ENCODE results near the gene L3MBTL2.
A peak's percentile ranks its signal among the peaks of the same experiment; 100 is the strongest.

Gene L3MBTL2

DNA sequence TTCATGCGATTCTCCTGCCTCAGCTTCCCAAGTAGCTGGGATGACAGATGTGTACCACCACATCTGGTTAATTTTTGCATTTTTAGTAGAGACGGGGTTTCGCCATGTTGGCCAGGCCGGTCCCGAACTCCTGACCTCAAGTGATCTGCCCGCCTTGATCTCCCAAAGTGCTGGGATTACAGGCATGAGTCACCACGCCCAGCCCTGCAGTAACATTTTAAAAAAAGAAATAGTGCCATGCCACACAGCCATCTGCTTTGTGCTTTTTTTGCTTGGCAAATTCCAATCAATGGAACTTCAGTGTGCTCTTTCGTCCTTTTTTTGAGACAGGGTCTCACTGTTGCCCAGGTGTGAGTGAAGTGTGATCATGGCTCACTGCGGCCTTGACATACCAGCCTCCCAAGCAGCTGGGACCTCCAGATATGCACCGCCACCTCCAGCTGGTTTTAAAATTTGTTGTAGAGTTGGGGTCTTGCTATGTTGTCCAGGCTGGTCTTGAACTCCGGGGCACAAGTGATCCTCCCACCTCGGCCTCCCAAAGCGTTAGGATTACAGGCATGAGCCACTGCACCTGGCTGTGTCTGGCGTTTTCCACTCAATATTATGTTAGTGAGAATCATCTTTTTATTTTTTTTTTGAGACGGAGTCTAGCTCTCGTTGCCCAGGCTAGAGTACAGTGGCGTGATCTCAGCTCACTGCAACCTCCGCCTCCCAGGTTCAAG lies 37.4 kb downstream of the L3MBTL2 start:
- Histone ChIP-seq H3K23ac (ENCODE audit: low read depth, low read length, poor library complexity) (no peak overlapping the region), H3K4me1 (ENCODE audit: control insufficient read depth in 2 of 2, insufficient read depth in 1 of 2, low read depth in 1 of 2, low read length in 2 of 2) (peaks cover 4 to 13% of the 10 kb centered on the region in 2 donors), H3K9me3 (replicated peaks in 1 of 2; ENCODE audit: control insufficient read depth in 2 of 2, insufficient read depth in 1 of 2, low read depth in 1 of 2, low read length in 2 of 2) (no peaks in the 10 kb centered on the region), H2BK15ac (ENCODE audit: low read length) (no peak overlapping the region), H3K79me1 (ENCODE audit: low read depth, low read length) (no peaks in the 10 kb centered on the region), H3K14ac (ENCODE audit: low read length) (peak overlapping the region; percentile 38), H3K4me3 (ENCODE audit: low read length in 2 of 2) (no peak overlapping the region), H3K27ac (replicated peaks; ENCODE audit: low read length) (no peak overlapping the region), H2AFZ (ENCODE audit: low read length) (no peak overlapping the region), H2BK5ac (ENCODE audit: low read length) (no peak overlapping the region), H2BK120ac (ENCODE audit: low read depth, low read length) (no peak overlapping the region), H3K36me3 (replicated peaks in 1 of 2; ENCODE audit: control insufficient read depth in 2 of 2, insufficient read depth in 2 of 2, low read length in 2 of 2) (peaks cover 15 to 29% of the 10 kb centered on the region in 2 donors), H2BK12ac (ENCODE audit: low read length) (no peak overlapping the region), H3K9ac (ENCODE audit: low read depth, low read length, poor library complexity) (no peak overlapping the region), H4K8ac (ENCODE audit: low read depth, low read length) (no peak overlapping the region), H3K27me3 (ENCODE audit: control insufficient read depth in 3 of 3, insufficient read depth in 3 of 3, low read depth in 1 of 3, low read length in 3 of 3) (peaks cover 0 to 4% (median 0%) of the 10 kb centered on the region in 3 experiments), H3K4ac (ENCODE audit: low read length) (no peak overlapping the region), H4K91ac (ENCODE audit: low read depth, low read length, poor library complexity) (no peak overlapping the region), H3K4me2 (ENCODE audit: insufficient read depth, low read length, poor library complexity, severe bottlenecking) (no peak overlapping the region), H2AK5ac (ENCODE audit: low read depth, low read length) (no peak overlapping the region), H3K18ac (ENCODE audit: low read length) (no peak overlapping the region)
- no CpG with 5 or more reads among the region's 18 CpGs for WGBS, 2 donors (ENCODE audit: extremely low coverage in 2 of 2, insufficient read length in 2 of 2, insufficient replicate concordance in 1 of 2)
- DNase-seq (ENCODE audit: low spot score), result no peak

GRCh38 chr22:41243361-41243760 lies 38.2 kb downstream of the L3MBTL2 start:
- Histone ChIP-seq H3K36me3 (replicated peaks in 1 of 2; ENCODE audit: control insufficient read depth in 2 of 2, insufficient read depth in 2 of 2, low read length in 2 of 2) (peaks cover 23 to 37% of the 10 kb centered on the region in 2 donors), H3K4me2 (ENCODE audit: insufficient read depth, low read length, poor library complexity, severe bottlenecking) (no peak overlapping the region), H3K9me3 (replicated peaks in 1 of 2; ENCODE audit: control insufficient read depth in 2 of 2, insufficient read depth in 1 of 2, low read depth in 1 of 2, low read length in 2 of 2) (no peaks in the 10 kb centered on the region), H4K91ac (ENCODE audit: low read depth, low read length, poor library complexity) (no peak overlapping the region), H2BK12ac (ENCODE audit: low read length) (no peak overlapping the region), H2BK120ac (ENCODE audit: low read depth, low read length) (no peak overlapping the region), H3K27ac (replicated peaks; ENCODE audit: low read length) (no peak overlapping the region), H2BK15ac (ENCODE audit: low read length) (no peak overlapping the region), H3K18ac (ENCODE audit: low read length) (no peak overlapping the region), H3K4me1 (ENCODE audit: control insufficient read depth in 2 of 2, insufficient read depth in 1 of 2, low read depth in 1 of 2, low read length in 2 of 2) (peaks cover 4 to 7% of the 10 kb centered on the region in 2 donors), H3K9ac (ENCODE audit: low read depth, low read length, poor library complexity) (no peak overlapping the region), H2BK5ac (ENCODE audit: low read length) (no peak overlapping the region), H4K8ac (ENCODE audit: low read depth, low read length) (no peak overlapping the region), H2AFZ (ENCODE audit: low read length) (no peak overlapping the region), H3K4ac (ENCODE audit: low read length) (no peak overlapping the region), H3K4me3 (ENCODE audit: low read length in 2 of 2) (no peak overlapping the region), H3K14ac (ENCODE audit: low read length) (no peak overlapping the region), H2AK5ac (ENCODE audit: low read depth, low read length) (no peak overlapping the region), H3K79me1 (ENCODE audit: low read depth, low read length) (peaks cover 3% of the 10 kb centered on the region), H3K23ac (ENCODE audit: low read depth, low read length, poor library complexity) (no peak overlapping the region), H3K27me3 (ENCODE audit: control insufficient read depth in 3 of 3, insufficient read depth in 3 of 3, low read depth in 1 of 3, low read length in 3 of 3) (peaks cover 0 to 4% (median 0%) of the 10 kb centered on the region in 3 experiments)
- no CpG with 5 or more reads among the region's 6 CpGs for WGBS, 2 donors (ENCODE audit: extremely low coverage in 2 of 2, insufficient read length in 2 of 2, insufficient replicate concordance in 1 of 2)
- DNase-seq (ENCODE audit: low spot score), result no peak

DNA sequence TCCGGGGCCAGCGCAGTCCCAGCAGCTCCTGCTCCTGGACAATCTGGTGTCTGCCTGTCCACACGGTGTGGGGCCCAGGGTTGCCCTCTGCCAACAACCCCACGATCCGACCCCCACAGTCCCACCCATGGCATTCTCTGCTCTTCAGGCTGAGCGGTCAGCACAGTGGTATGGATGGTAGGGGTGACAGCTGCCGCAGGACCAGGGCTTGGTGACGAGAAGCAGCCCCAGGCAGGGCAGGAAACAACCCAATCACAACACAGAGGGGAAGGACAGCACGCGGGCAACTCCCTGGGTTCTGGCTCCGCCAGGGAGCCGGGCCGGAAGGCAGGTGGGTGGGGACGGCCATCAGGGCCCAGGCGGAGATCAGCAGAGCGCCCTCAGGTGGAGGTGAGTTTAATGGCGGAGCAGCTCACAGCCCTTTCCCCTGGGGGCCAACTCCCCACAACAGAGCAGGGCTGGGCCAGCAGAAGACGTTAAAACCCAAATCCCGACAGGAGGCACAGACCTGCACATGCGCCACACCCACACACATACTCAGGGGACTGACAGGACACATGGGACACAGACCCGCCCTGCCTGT lies 40.9 kb downstream of the L3MBTL2 start:
- H3K23ac ChIP-seq (ENCODE audit: low read depth, low read length, poor library complexity), result peak overlapping the region; percentile 34
- no peak overlapping the region for H3K4me3 ChIP-seq (ENCODE audit: low read length in 2 of 2)
- H3K18ac ChIP-seq (ENCODE audit: low read length), result no peak overlapping the region
- no peak overlapping the region for H3K4me2 ChIP-seq (ENCODE audit: insufficient read depth, low read length, poor library complexity, severe bottlenecking)
- no peak overlapping the region for H4K8ac ChIP-seq (ENCODE audit: low read depth, low read length)
- H2BK5ac ChIP-seq (ENCODE audit: low read length), result peak overlapping the region; percentile 78
- H3K9ac ChIP-seq (ENCODE audit: low read depth, low read length, poor library complexity), result no peak overlapping the region
- no peak for DNase-seq (ENCODE audit: low spot score)
- H2BK12ac ChIP-seq (ENCODE audit: low read length), result no peak overlapping the region
- no peak overlapping the region for H2AFZ ChIP-seq (ENCODE audit: low read length)
- peaks cover 0 to 2% of the 10 kb centered on the region in 2 donors for H3K4me1 ChIP-seq (ENCODE audit: control insufficient read depth in 2 of 2, insufficient read depth in 1 of 2, low read depth in 1 of 2, low read length in 2 of 2)
- H4K91ac ChIP-seq (ENCODE audit: low read depth, low read length, poor library complexity), result no peak overlapping the region
- H2BK120ac ChIP-seq (ENCODE audit: low read depth, low read length), result peak overlapping the region; percentile 67
- no peak overlapping the region for H2BK15ac ChIP-seq (ENCODE audit: low read length)
- H3K4ac ChIP-seq (ENCODE audit: low read length), result no peak overlapping the region
- no peak overlapping the region for H2AK5ac ChIP-seq (ENCODE audit: low read depth, low read length)
- no peaks in the 10 kb centered on the region for H3K9me3 ChIP-seq (replicated peaks in 1 of 2; ENCODE audit: control insufficient read depth in 2 of 2, insufficient read depth in 1 of 2, low read depth in 1 of 2, low read length in 2 of 2)
- no CpG with 5 or more reads among the region's 21 CpGs for WGBS, 2 donors (ENCODE audit: extremely low coverage in 2 of 2, insufficient read length in 2 of 2, insufficient replicate concordance in 1 of 2)
- H3K36me3 ChIP-seq (replicated peaks in 1 of 2; ENCODE audit: control insufficient read depth in 2 of 2, insufficient read depth in 2 of 2, low read length in 2 of 2), result peaks cover 47 to 64% of the 10 kb centered on the region in 2 donors
- no peaks in the 10 kb centered on the region for H3K27me3 ChIP-seq (ENCODE audit: control insufficient read depth in 3 of 3, insufficient read depth in 3 of 3, low read depth in 1 of 3, low read length in 3 of 3)
- peaks cover 8% of the 10 kb centered on the region for H3K79me1 ChIP-seq (ENCODE audit: low read depth, low read length)
- H3K14ac ChIP-seq (ENCODE audit: low read length), result no peak overlapping the region
- no peak overlapping the region for H3K27ac ChIP-seq (replicated peaks; ENCODE audit: low read length)

DNA sequence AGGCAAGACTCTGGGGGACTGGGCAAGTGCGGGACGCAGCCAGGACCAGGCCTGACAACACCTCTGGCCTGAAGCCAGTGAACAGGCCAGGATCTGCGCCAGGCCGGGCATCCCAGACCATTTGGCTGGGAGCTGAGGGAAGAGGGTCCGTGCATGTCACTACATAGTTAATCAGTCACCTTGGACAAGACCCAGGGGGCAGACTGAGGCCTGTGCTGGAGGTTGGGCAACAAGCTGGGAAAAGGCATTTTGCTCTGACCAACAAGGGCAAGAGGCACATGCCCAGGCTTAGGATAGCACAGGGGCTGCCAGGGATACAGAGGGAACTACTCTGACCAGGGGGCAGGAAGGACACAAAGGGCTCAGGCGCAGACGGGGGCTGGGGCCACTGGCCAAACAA lies 42.6 kb downstream of the L3MBTL2 start:
- Histone ChIP-seq H3K79me1 (ENCODE audit: low read depth, low read length) (peaks cover 9% of the 10 kb centered on the region), H3K18ac (ENCODE audit: low read length) (no peak overlapping the region), H3K4me1 (ENCODE audit: control insufficient read depth in 2 of 2, insufficient read depth in 1 of 2, low read depth in 1 of 2, low read length in 2 of 2) (no peaks in the 10 kb centered on the region), H4K8ac (ENCODE audit: low read depth, low read length) (no peak overlapping the region), H3K9ac (ENCODE audit: low read depth, low read length, poor library complexity) (no peak overlapping the region), H3K27me3 (ENCODE audit: control insufficient read depth in 3 of 3, insufficient read depth in 3 of 3, low read depth in 1 of 3, low read length in 3 of 3) (no peaks in the 10 kb centered on the region), H2AFZ (ENCODE audit: low read length) (no peak overlapping the region), H2AK5ac (ENCODE audit: low read depth, low read length) (no peak overlapping the region), H3K27ac (replicated peaks; ENCODE audit: low read length) (no peak overlapping the region), H3K14ac (ENCODE audit: low read length) (no peak overlapping the region), H3K36me3 (replicated peaks in 1 of 2; ENCODE audit: control insufficient read depth in 2 of 2, insufficient read depth in 2 of 2, low read length in 2 of 2) (peaks cover 59 to 79% of the 10 kb centered on the region in 2 donors), H3K23ac (ENCODE audit: low read depth, low read length, poor library complexity) (peak overlapping the region; percentile 43), H2BK120ac (ENCODE audit: low read depth, low read length) (no peak overlapping the region), H3K9me3 (replicated peaks in 1 of 2; ENCODE audit: control insufficient read depth in 2 of 2, insufficient read depth in 1 of 2, low read depth in 1 of 2, low read length in 2 of 2) (no peaks in the 10 kb centered on the region), H3K4me2 (ENCODE audit: insufficient read depth, low read length, poor library complexity, severe bottlenecking) (no peak overlapping the region), H2BK15ac (ENCODE audit: low read length) (no peak overlapping the region), H3K4ac (ENCODE audit: low read length) (no peak overlapping the region), H2BK5ac (ENCODE audit: low read length) (no peak overlapping the region), H4K91ac (ENCODE audit: low read depth, low read length, poor library complexity) (no peak overlapping the region), H3K4me3 (ENCODE audit: low read length in 2 of 2) (no peak overlapping the region), H2BK12ac (ENCODE audit: low read length) (no peak overlapping the region)
- WGBS, 2 donors (ENCODE audit: extremely low coverage in 2 of 2, insufficient read length in 2 of 2, insufficient replicate concordance in 1 of 2), result no CpG with 5 or more reads among the region's 7 CpGs
- DNase-seq (ENCODE audit: low spot score), result no peak

Measured in neuronal stem cell (in vitro differentiated cells).